Loucy (cell line): ENCODE measurements around the gene DNAI4.

ENCODE experiments used
- EZH2phosphoT487 ChIP-seq: fragments of 200-600 bp; IDR thresholded peaks from 2 replicates; pipeline ENCODE4 v1.6.1; 2018; ENCODE audit warnings: antibody characterized with exemption, mild to moderate bottlenecking, moderate library complexity, borderline replicate concordance
- TF ChIP-seq, protein P1 (sequence below): fragments of 200-600 bp; sonication (generic); conservative IDR thresholded peaks from 2 replicates; pipeline ENCODE4 v1.5.1; 2014; ENCODE audit warnings: mild to moderate bottlenecking, antibody characterized with exemption, low read length

GRCh38 chr1:66937529-66938234 is 13.0 kb upstream of the DNAI4 start:
- TF ChIP-seq, protein P1, sequence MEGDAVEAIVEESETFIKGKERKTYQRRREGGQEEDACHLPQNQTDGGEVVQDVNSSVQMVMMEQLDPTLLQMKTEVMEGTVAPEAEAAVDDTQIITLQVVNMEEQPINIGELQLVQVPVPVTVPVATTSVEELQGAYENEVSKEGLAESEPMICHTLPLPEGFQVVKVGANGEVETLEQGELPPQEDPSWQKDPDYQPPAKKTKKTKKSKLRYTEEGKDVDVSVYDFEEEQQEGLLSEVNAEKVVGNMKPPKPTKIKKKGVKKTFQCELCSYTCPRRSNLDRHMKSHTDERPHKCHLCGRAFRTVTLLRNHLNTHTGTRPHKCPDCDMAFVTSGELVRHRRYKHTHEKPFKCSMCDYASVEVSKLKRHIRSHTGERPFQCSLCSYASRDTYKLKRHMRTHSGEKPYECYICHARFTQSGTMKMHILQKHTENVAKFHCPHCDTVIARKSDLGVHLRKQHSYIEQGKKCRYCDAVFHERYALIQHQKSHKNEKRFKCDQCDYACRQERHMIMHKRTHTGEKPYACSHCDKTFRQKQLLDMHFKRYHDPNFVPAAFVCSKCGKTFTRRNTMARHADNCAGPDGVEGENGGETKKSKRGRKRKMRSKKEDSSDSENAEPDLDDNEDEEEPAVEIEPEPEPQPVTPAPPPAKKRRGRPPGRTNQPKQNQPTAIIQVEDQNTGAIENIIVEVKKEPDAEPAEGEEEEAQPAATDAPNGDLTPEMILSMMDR = no peak
- TF ChIP-seq EZH2phosphoT487 = no peak
